HG02885 (cell line): ENCODE measurements around the gene MED23.

ENCODE experiments used
- ATAC-seq: cut with Tn5 transposase; IDR thresholded peaks from one replicate; pipeline ENCODE4 v1.9.1; 2021; ENCODE audit warnings: mild to moderate bottlenecking; ENCODE audit not compliant: unreplicated experiment, poor library complexity

MED23 gene

GRCh38 chr6:131627724-131628682 is at the start of gene MED23:
Gene MED23 (minus strand): TSS chr6:131628242. CDS start chr6:131628049, 193 bp downstream.
- peak; percentile 97 for ATAC-seq

- no peak for ATAC-seq
Measured at GRCh38 chr6:131673184-131673583, 45.1 kb upstream of the MED23 start.

GRCh38 chr6:131669891-131670290 is 41.8 kb upstream of the MED23 start:
- ATAC-seq = no peak

- ATAC-seq = no peak
Measured at GRCh38 chr6:131663578-131664165, 35.6 kb upstream of the MED23 start.

GRCh38 chr6:131660195-131660594 is 32.2 kb upstream of the MED23 start:
- no peak for ATAC-seq

- no peak for ATAC-seq
Measured at GRCh38 chr6:131658287-131658686, 30.2 kb upstream of the MED23 start.

GRCh38 chr6:131657630-131658111 is 29.6 kb upstream of the MED23 start:
- ATAC-seq = no peak

GRCh38 chr6:131657222-131657621 is 29.2 kb upstream of the MED23 start:
- no peak for ATAC-seq

- ATAC-seq = no peak
Measured at GRCh38 chr6:131656667-131657066, 28.6 kb upstream of the MED23 start.

- no peak for ATAC-seq
Measured at GRCh38 chr6:131655951-131656350, 27.9 kb upstream of the MED23 start.

- ATAC-seq = no peak
Measured at GRCh38 chr6:131655387-131655786, 27.3 kb upstream of the MED23 start.

- ATAC-seq = no peak
Measured at GRCh38 chr6:131654326-131654725, 26.3 kb upstream of the MED23 start.

- no peak for ATAC-seq
Measured at GRCh38 chr6:131652472-131652871, 24.4 kb upstream of the MED23 start.

- ATAC-seq = no peak
Measured at GRCh38 chr6:131651782-131652181, 23.7 kb upstream of the MED23 start.

GRCh38 chr6:131646249-131646670 is 18.2 kb upstream of the MED23 start:
- no peak for ATAC-seq

- no peak for ATAC-seq
Measured at GRCh38 chr6:131645846-131646245, 17.8 kb upstream of the MED23 start.

GRCh38 chr6:131644921-131645320 is 16.9 kb upstream of the MED23 start:
- no peak for ATAC-seq

GRCh38 chr6:131643855-131644460 is 15.9 kb upstream of the MED23 start:
- no peak for ATAC-seq

GRCh38 chr6:131642987-131643611 is 15.1 kb upstream of the MED23 start:
- no peak for ATAC-seq

- no peak for ATAC-seq
Measured at GRCh38 chr6:131642565-131642964, 14.5 kb upstream of the MED23 start.

- no peak for ATAC-seq
Measured at GRCh38 chr6:131641554-131641953, 13.5 kb upstream of the MED23 start.
